SH-SY5Y (cell line): ENCODE measurements around the gene RHOBTB1.

ENCODE experiments used
- GATA2 ChIP-seq: IDR thresholded peaks from 2 replicates; pipeline ENCODE4 v1.6.1; 2011; ENCODE audit warnings: mild to moderate bottlenecking, low read depth, low read length
- GATA3 ChIP-seq: IDR thresholded peaks from 2 replicates; pipeline ENCODE4 v1.6.1; 2011; ENCODE audit warnings: low read depth, mild to moderate bottlenecking, low read length, moderate library complexity

GRCh38 chr10:60846173-60846572 is 97.8 kb downstream of the RHOBTB1 start:
- TF ChIP-seq GATA3: no peak
- no peak for TF ChIP-seq GATA2
